HAP-1 (cell line): ENCODE measurements around the gene CLCN2.

Experiments used
- DNase-seq, 2 experiments: peaks; one replicate each; pipeline ENCODE4 v3.0.0-alpha.2; 2016 to 2020; ENCODE audit warnings: low spot score in 2 of 2
- H3K27me3 ChIP-seq: fragments of 250-450 bp; sonication (Bioruptor Pico); 2 replicates; pipeline ENCODE4 v1.5.1; 2020; ENCODE audit warnings: low read depth, mild to moderate bottlenecking, moderate library complexity
- H3K36me3 ChIP-seq: fragments of 250-450 bp; sonication (Bioruptor Pico); replicated peaks from 2 replicates; pipeline ENCODE4 v1.5.1; 2020; ENCODE audit warnings: mild to moderate bottlenecking
- H3K4me1 ChIP-seq: fragments of 250-450 bp; sonication (Bioruptor Pico); 2 replicates; pipeline ENCODE4 v1.5.1; 2020; ENCODE audit warnings: mild to moderate bottlenecking
- H3K4me3 ChIP-seq: fragments of 250-450 bp; sonication (Bioruptor Pico); 2 replicates; pipeline ENCODE4 v1.5.1; 2020; ENCODE audit warnings: mild to moderate bottlenecking, moderate library complexity
- H3K9me3 ChIP-seq: fragments of 250-450 bp; sonication (Bioruptor Pico); 2 replicates; pipeline ENCODE4 v1.5.1; 2020; ENCODE audit warnings: mild to moderate bottlenecking, moderate library complexity
- in situ Hi-C: fragments of 300-500 bp; cut with MboI; formaldehyde crosslinking; loops from 3 replicates; pipeline ENCODE4 v1.14.3; 2020; ENCODE audit warnings: low sequenced_read_pairs, inconsistent platforms, mixed read lengths

CLCN2 gene

GRCh38 chr3:184337981-184338380 is 23.4 kb downstream of the CLCN2 start:
- Histone ChIP-seq H3K36me3 (peaks cover 30% of the 10 kb centered on the region), H3K4me1 (no peaks in the 10 kb centered on the region), H3K4me3 (no peak overlapping the region), H3K27me3 (no peaks in the 10 kb centered on the region), H3K9me3 (no peaks in the 10 kb centered on the region)
- no peak for DNase-seq
- in situ Hi-C loops: no loop called here

DNA sequence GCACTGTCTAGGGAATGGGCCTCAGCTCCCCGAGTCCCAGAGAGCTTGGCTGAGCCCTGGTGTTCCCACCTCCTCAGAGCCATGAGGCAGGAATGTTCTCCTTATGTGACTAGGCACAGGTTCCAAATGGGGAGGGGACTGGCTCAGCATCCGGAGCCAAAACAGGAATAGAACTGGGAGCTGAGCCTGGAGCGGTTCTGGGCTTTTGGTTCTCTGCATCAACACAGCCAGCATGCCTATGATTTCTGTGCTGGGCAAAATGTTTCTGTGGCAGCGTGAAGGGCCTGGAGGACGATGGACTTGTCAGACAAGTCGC is 24.0 kb downstream of the CLCN2 start, which contains the start of gene FAM131A:
Gene FAM131A, plus strand, starts transcription at position 202 of the 316 bp plus-strand sequence. Its CDS starts 31 bp downstream, at position 233.
- DNase-seq: no peak
- Histone ChIP-seq H3K4me3 (no peak within 1 kb of the TSS), H3K4me1 (no peaks in the 10 kb centered on the region), H3K36me3 (peaks cover 36% of the 10 kb centered on the region), H3K27me3 (no peaks in the 10 kb centered on the region), H3K9me3 (no peaks in the 10 kb centered on the region)
- in situ Hi-C loops: no loop called here

DNA sequence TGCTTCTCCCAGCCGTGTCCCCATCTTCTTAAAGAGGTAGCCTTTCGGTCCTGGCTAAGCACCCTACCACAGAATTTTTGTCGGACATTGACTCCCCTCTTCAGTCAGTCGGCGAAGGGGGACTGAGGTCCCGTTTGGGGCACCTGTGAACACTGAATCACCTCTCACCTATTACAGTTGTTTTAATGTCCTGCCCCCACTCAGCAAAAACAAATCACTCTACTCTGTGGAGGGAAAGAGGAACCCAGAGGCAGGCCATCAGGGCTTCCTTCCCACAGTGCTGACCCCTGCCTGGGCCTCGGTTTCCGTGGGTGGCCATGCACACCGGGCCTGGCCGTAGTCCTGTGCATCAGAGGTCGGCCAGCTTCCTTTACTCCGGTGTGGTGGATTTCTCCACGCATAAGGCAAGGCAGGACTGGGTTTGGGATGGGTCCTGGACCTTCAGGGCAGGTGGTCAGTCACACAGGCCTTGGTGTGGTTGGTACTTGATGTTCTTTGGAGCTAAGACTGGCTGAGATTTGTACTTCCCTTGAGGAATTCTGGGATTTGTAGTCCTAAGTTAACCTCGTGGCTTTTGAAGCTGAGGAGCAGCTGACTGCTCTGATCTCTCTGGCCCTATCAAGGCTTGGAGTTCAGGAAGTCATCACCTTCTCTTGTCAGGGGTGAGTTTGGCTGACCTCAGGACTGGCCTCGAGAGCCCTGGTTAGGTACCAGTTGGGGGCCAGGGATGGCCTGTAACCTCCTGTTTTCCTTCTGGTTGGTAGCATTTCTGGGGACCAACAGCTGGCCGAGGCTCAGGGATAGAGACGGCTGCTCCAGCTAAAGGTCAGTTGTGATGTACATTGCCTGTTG is 24.6 kb downstream of the CLCN2 start:
- no peak for DNase-seq
- H3K4me1 ChIP-seq: no peaks in the 10 kb centered on the region
- in situ Hi-C loops: no loop called here
- H3K9me3 ChIP-seq: no peaks in the 10 kb centered on the region
- peaks cover 42% of the 10 kb centered on the region for H3K36me3 ChIP-seq
- no peaks in the 10 kb centered on the region for H3K27me3 ChIP-seq
- no peak overlapping the region for H3K4me3 ChIP-seq

DNA sequence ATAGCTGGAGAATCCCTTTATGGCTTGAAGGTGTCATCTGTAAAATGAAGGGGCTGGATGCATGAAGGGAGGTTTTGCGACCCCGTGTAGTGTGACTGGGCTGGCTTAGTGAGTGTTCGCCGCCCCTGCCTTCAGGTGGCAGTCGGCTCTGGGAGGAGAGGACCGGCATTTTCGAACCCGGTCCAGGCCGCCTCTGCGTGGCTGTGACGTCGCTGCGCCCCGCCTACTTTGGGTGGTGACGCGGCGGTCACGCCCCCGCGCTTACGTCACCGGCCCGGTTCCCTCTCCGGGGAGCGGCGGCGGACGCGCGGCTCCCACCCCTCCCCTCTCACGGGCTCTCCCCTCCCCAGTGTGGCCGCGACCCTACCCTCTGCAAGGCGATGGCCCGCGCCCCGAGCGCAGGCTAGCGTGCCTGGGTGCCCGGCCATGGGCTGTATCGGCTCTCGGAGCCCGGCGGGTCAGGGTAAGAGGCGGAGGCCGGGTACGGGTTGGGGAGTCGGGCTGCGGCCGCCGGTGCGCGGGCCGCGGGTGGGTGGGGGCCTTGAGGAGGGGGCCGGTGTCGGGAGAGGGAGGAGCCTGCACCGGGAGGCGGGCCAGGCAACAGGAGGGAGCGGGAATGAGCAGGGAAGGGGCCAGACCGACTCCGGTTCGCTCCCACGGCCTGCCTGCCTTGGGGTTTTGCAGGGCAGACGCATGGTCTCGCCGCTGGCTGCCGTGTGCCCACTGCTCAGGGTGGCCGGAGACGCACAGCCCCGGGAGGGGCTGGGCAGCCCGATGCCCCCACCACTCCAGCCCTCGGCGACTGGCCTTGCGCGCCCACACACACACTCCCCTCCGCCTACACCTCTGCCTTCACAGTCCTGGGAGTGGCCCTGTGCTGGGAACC is 25.5 kb downstream of the CLCN2 start:
- no peak for DNase-seq
- no peaks in the 10 kb centered on the region for H3K4me1 ChIP-seq
- H3K9me3 ChIP-seq: no peaks in the 10 kb centered on the region
- no peak overlapping the region for H3K4me3 ChIP-seq
- in situ Hi-C loops: no loop called here
- peaks cover 51% of the 10 kb centered on the region for H3K36me3 ChIP-seq
- no peaks in the 10 kb centered on the region for H3K27me3 ChIP-seq

- no peak for DNase-seq
- Histone ChIP-seq H3K27me3 (no peaks in the 10 kb centered on the region), H3K4me1 (no peaks in the 10 kb centered on the region), H3K9me3 (no peaks in the 10 kb centered on the region), H3K36me3 (peaks cover 57% of the 10 kb centered on the region), H3K4me3 (no peak overlapping the region)
- in situ Hi-C loops: no loop called here
Observed at GRCh38 chr3:184335291-184335660, 26.1 kb downstream of the CLCN2 start.

GRCh38 chr3:184334470-184335158 is 26.8 kb downstream of the CLCN2 start:
- in situ Hi-C loops: no loop called here

GRCh38 chr3:184333700-184334099 is 27.7 kb downstream of the CLCN2 start:
- H3K4me3 ChIP-seq: no peak overlapping the region
- no peaks in the 10 kb centered on the region for H3K4me1 ChIP-seq
- H3K9me3 ChIP-seq: no peaks in the 10 kb centered on the region
- H3K27me3 ChIP-seq: no peaks in the 10 kb centered on the region
- peaks cover 73% of the 10 kb centered on the region for H3K36me3 ChIP-seq
- no peak for DNase-seq
- in situ Hi-C loops: no loop called here

More at GRCh38 chr3:184334470-184335158, 26.8 kb downstream of the CLCN2 start:
- DNase-seq: no peak
- Histone ChIP-seq H3K9me3 (no peaks in the 10 kb centered on the region), H3K4me1 (no peaks in the 10 kb centered on the region), H3K36me3 (peaks cover 63% of the 10 kb centered on the region), H3K4me3 (no peak overlapping the region), H3K27me3 (no peaks in the 10 kb centered on the region)

- Histone ChIP-seq H3K36me3 (peaks cover 78% of the 10 kb centered on the region), H3K9me3 (no peaks in the 10 kb centered on the region), H3K4me1 (no peaks in the 10 kb centered on the region), H3K4me3 (no peak overlapping the region), H3K27me3 (no peaks in the 10 kb centered on the region)
- in situ Hi-C loops: no loop called here
- no peak for DNase-seq
Observed at GRCh38 chr3:184333190-184333589, 28.2 kb downstream of the CLCN2 start.

- H3K27me3 ChIP-seq: no peaks in the 10 kb centered on the region
- in situ Hi-C loops: no loop called here
- H3K4me1 ChIP-seq: no peaks in the 10 kb centered on the region
- DNase-seq: no peak
- H3K9me3 ChIP-seq: no peaks in the 10 kb centered on the region
- H3K4me3 ChIP-seq: no peak overlapping the region
- peaks cover 84% of the 10 kb centered on the region for H3K36me3 ChIP-seq
Observed at GRCh38 chr3:184332370-184333090, 28.9 kb downstream of the CLCN2 start.

DNA sequence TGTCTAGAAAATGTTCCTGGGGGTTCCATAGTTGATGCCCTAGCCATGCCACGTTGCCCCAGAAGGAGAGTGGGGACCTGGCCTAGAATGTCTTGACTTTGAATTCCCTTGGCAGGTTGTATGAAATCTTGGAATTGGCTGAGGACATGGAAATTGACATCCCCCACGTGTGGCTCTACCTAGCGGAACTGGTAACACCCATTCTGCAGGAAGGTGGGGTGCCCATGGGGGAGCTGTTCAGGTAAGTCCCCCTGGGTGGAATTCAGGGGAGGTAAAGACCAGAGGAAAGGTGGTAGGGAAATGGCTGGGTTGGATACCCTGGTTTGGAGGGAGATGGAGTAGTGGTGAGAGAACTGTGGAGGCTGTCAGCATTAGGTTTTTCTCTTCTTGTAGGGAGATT is 32.9 kb downstream of the CLCN2 start:
- no peak overlapping the region for H3K4me3 ChIP-seq
- H3K36me3 ChIP-seq: peaks cover 100% of the 10 kb centered on the region
- no peaks in the 10 kb centered on the region for H3K27me3 ChIP-seq
- in situ Hi-C loops: no loop called here
- no peaks in the 10 kb centered on the region for H3K4me1 ChIP-seq
- DNase-seq: no peak
- no peaks in the 10 kb centered on the region for H3K9me3 ChIP-seq

DNA sequence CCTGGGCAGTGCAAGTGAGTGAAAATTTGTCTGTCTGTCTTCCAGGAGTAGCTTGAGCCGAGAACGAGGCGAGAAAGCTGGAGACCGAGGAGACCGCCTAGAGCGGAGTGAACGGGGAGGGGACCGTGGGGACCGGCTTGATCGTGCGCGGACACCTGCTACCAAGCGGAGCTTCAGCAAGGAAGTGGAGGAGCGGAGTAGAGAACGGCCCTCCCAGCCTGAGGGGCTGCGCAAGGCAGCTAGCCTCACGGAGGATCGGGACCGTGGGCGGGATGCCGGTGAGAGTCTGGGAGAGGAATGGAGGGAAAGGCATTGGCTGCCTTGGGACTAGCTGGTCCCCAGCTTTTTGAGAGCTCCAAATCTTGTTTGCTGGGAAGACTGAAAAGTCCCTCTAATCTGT is 34.2 kb downstream of the CLCN2 start:
- in situ Hi-C loops: no loop called here
- no peaks in the 10 kb centered on the region for H3K9me3 ChIP-seq
- peaks cover 100% of the 10 kb centered on the region for H3K36me3 ChIP-seq
- H3K27me3 ChIP-seq: no peaks in the 10 kb centered on the region
- H3K4me1 ChIP-seq: no peaks in the 10 kb centered on the region
- no peak overlapping the region for H3K4me3 ChIP-seq
- DNase-seq: no peak

GRCh38 chr3:184325715-184326369 is 35.6 kb downstream of the CLCN2 start:
- Histone ChIP-seq H3K4me1 (no peaks in the 10 kb centered on the region), H3K4me3 (no peak overlapping the region), H3K9me3 (no peaks in the 10 kb centered on the region), H3K27me3 (no peaks in the 10 kb centered on the region), H3K36me3 (peaks cover 100% of the 10 kb centered on the region)
- in situ Hi-C loops: no loop called here
- DNase-seq: no peak

DNA sequence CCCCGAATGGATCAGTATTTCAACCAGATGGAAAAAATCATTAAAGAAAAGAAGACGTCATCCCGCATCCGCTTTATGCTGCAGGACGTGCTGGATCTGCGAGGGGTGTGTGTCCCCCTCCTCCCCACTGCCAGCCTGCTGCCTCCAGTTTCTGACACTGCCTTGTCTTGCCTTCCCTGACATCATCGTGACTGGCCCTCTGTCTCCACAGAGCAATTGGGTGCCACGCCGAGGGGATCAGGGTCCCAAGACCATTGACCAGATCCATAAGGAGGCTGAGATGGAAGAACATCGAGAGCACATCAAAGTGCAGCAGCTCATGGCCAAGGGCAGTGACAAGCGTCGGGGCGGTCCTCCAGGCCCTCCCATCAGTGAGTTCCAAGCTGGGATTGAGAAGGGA is 36.1 kb downstream of the CLCN2 start:
- H3K9me3 ChIP-seq: no peaks in the 10 kb centered on the region
- no peaks in the 10 kb centered on the region for H3K4me1 ChIP-seq
- in situ Hi-C loops: no loop called here
- H3K36me3 ChIP-seq: peaks cover 100% of the 10 kb centered on the region
- DNase-seq: no peak
- no peak overlapping the region for H3K4me3 ChIP-seq
- no peaks in the 10 kb centered on the region for H3K27me3 ChIP-seq
